Vagina (tissue), 2 donors: Measurements from ENCODE around the gene SH3GL2.

ENCODE experiments used
- POLR2A ChIP-seq, 2 donors: fragments of 450-650 bp; IDR thresholded peaks; one replicate each; pipeline ENCODE4 v1.6.1; 2017; ENCODE audit warnings: antibody characterized with exemption in 2 of 2, mild to moderate bottlenecking in 2 of 2, moderate library complexity in 2 of 2
- POLR2AphosphoS5 ChIP-seq, 2 donors: sonication (generic); formaldehyde crosslinking; IDR thresholded peaks; one replicate each; pipeline ENCODE4 v1.9.0; 2017; ENCODE audit warnings: antibody characterized with exemption in 2 of 2, mild to moderate bottlenecking in 2 of 2, low read depth in 1 of 2; ENCODE audit not compliant: insufficient read depth in 1 of 2
- TF ChIP-seq, protein P1 (sequence below), 3 experiments: fragments of 450-650 bp in 2 of 3; fragments of 200-600 bp in 1 of 3; sonication (generic) in 1 of 3; IDR thresholded peaks; one replicate each; pipeline ENCODE4 v1.5.1; 2017 to 2019; ENCODE audit warnings: antibody characterized with exemption in 3 of 3, mild to moderate bottlenecking in 2 of 3, moderate library complexity in 2 of 3

DNA sequence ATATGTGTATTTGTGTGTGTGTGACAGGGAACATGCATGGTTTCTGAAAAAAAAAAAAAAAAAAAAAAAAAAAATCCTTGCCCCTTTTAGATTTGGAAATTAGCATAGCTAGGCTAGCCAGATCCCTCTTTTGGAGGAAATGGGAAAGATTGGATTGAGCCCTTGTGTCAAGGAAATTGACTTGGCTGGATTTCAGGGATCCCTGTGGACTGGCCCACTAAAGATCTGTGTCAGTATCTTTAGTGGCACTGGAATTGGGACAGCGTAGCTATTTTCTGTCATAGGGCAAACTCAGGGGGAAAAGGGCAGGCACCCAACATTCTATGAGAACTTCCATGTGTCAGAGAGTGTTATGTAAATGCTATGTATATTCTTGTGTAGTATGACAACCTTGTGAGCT lies 35.4 kb downstream of the SH3GL2 start:
- no peak for TF ChIP-seq POLR2AphosphoS5 (IDR thresholded peaks at IDR 0.05; ENCODE audit: insufficient read depth in 1 of 2, low read depth in 1 of 2)
- TF ChIP-seq, protein P1, sequence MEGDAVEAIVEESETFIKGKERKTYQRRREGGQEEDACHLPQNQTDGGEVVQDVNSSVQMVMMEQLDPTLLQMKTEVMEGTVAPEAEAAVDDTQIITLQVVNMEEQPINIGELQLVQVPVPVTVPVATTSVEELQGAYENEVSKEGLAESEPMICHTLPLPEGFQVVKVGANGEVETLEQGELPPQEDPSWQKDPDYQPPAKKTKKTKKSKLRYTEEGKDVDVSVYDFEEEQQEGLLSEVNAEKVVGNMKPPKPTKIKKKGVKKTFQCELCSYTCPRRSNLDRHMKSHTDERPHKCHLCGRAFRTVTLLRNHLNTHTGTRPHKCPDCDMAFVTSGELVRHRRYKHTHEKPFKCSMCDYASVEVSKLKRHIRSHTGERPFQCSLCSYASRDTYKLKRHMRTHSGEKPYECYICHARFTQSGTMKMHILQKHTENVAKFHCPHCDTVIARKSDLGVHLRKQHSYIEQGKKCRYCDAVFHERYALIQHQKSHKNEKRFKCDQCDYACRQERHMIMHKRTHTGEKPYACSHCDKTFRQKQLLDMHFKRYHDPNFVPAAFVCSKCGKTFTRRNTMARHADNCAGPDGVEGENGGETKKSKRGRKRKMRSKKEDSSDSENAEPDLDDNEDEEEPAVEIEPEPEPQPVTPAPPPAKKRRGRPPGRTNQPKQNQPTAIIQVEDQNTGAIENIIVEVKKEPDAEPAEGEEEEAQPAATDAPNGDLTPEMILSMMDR (IDR thresholded peaks at IDR 0.05) = no peak
- TF ChIP-seq POLR2A (IDR thresholded peaks at IDR 0.05) = no peak
